Nephron (organoid): ENCODE data around the gene CST6.

ENCODE experiments used
- H3K27ac Mint-ChIP-seq, 3 experiments: 2 replicates each; pipeline ENCODE4 v1.8.0; 2020; ENCODE audit warnings: mixed read lengths in 3 of 3, mild to moderate bottlenecking in 2 of 3, moderate library complexity in 1 of 3
- H3K27me3 Mint-ChIP-seq: 2 replicates; pipeline ENCODE4 v1.8.0; 2021; ENCODE audit warnings: low read depth, mild to moderate bottlenecking, moderate library complexity, mixed read lengths
- H3K36me3 Mint-ChIP-seq: 2 replicates; pipeline ENCODE4 v1.8.0; 2020; ENCODE audit warnings: low read depth, mixed read lengths
- H3K4me1 Mint-ChIP-seq: 2 replicates; pipeline ENCODE4 v1.8.0; 2020; ENCODE audit warnings: mixed read lengths
- H3K4me3 Mint-ChIP-seq, 3 experiments: 2 replicates each; pipeline ENCODE4 v1.8.0; 2020; ENCODE audit warnings: mild to moderate bottlenecking in 3 of 3, mixed read lengths in 3 of 3, moderate library complexity in 2 of 3
- H3K9me3 Mint-ChIP-seq: 2 replicates; pipeline ENCODE4 v1.8.0; 2020; ENCODE audit warnings: mixed read lengths
- CTCF ChIP-seq, 3 experiments: fragments of 200-600 bp; sonication (generic); IDR thresholded peaks; one replicate each; pipeline ENCODE4 v1.5.0; 2021; ENCODE audit warnings: antibody characterized with exemption in 3 of 3; ENCODE audit not compliant: unreplicated experiment in 3 of 3

Gene CST6

DNA sequence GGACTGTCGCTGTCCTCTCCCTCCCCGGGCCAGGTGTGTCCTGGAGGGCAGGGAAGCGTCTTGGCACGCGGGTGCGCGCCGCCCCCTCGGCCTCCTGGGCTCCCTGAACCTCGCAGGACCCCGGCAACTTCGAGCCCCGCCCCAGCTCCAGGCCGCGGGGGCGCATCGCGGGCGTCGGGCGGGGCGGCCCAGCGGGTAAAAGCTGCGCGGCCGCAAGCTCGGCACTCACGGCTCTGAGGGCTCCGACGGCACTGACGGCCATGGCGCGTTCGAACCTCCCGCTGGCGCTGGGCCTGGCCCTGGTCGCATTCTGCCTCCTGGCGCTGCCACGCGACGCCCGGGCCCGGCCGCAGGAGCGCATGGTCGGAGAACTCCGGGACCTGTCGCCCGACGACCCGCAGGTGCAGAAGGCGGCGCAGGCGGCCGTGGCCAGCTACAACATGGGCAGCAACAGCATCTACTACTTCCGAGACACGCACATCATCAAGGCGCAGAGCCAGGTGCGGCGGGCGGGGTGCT, at the start of gene CST6:
Gene CST6, plus strand, starts transcription at position 224 of the 519 bp plus-strand sequence. Its CDS starts 37 bp downstream, at position 261.
- Mint-ChIP-seq H3K27me3 (peaks cover 18% of the 10 kb centered on the region), H3K4me3 (no peak within 1 kb of the TSS), H3K27ac (no peak within 1 kb of the TSS), H3K9me3 (no peaks in the 10 kb centered on the region), H3K36me3 (no peaks in the 10 kb centered on the region), H3K4me1 (no peaks in the 10 kb centered on the region)
- TF ChIP-seq CTCF (IDR thresholded peaks at IDR 0.05; ENCODE audit: unreplicated experiment in 3 of 3) = no peak

GRCh38 chr11:65962141-65962564, 49.7 kb upstream of the CST6 start:
- Mint-ChIP-seq H3K9me3 (no peaks in the 10 kb centered on the region), H3K36me3 (peaks cover 28% of the 10 kb centered on the region), H3K4me1 (peaks cover 25% of the 10 kb centered on the region), H3K4me3 (peak overlapping the region; percentile 93 to 99 (median 98)), H3K27ac (peak overlapping the region in 2 of 3 experiments; percentile 24 to 55), H3K27me3 (no peaks in the 10 kb centered on the region)
- TF ChIP-seq CTCF (IDR thresholded peaks at IDR 0.05; ENCODE audit: unreplicated experiment in 3 of 3) = no peak

GRCh38 chr11:65964906-65965305, 46.9 kb upstream of the CST6 start:
- H3K4me1 Mint-ChIP-seq = peaks cover 35% of the 10 kb centered on the region
- no peak overlapping the region for H3K27ac Mint-ChIP-seq
- H3K9me3 Mint-ChIP-seq = no peaks in the 10 kb centered on the region
- H3K4me3 Mint-ChIP-seq = peak overlapping the region in 1 of 3 experiments; percentile 74
- H3K36me3 Mint-ChIP-seq = peaks cover 45% of the 10 kb centered on the region
- no peaks in the 10 kb centered on the region for H3K27me3 Mint-ChIP-seq
- TF ChIP-seq CTCF (IDR thresholded peaks at IDR 0.05; ENCODE audit: unreplicated experiment in 3 of 3) = no peak

DNA sequence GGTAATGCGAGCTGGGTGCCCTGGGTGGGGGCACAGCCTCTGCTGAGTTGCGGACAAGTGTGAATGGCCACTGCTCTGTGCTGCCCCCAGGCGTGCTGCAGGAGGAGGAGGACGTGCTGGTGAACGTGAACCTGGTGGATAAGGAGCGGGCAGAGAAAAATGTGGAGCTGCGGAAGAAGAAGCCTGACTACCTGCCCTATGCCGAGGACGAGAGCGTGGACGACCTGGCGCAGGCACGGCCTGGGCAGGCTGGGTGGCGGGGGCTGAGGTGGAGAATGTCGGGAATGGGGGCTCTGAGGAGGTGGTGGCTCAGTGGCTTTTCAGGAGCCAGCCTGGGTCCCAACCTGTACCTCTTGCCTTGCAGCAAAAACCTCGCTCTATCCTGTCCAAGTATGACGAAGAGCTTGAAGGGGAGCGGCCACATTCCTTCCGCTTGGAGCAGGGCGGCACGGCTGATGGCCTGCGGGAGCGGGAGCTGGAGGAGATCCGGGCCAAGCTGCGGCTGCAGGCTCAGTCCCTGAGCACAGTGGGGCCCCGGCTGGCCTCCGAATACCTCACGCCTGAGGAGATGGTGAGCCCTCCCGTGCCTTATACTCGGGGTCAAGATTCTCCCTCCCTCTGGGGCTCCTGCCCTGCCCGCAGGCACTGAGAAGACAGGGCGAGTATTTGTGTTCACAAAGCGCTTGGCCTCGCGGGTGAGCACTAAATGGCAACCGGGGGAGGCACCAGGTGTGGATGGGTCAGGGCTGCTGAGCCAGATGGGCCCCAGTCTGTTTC, 45.6 kb upstream of the CST6 start:
- Mint-ChIP-seq H3K27me3 (peaks cover 3% of the 10 kb centered on the region), H3K9me3 (no peaks in the 10 kb centered on the region), H3K36me3 (peaks cover 52% of the 10 kb centered on the region), H3K27ac (no peak overlapping the region), H3K4me1 (peaks cover 35% of the 10 kb centered on the region), H3K4me3 (peak overlapping the region in 1 of 3 experiments; percentile 11)
- no peak for TF ChIP-seq CTCF (IDR thresholded peaks at IDR 0.05; ENCODE audit: unreplicated experiment in 3 of 3)

GRCh38 chr11:65967329-65967934, 44.4 kb upstream of the CST6 start:
- no peak overlapping the region for H3K4me3 Mint-ChIP-seq
- H3K36me3 Mint-ChIP-seq = peaks cover 58% of the 10 kb centered on the region
- TF ChIP-seq CTCF (IDR thresholded peaks at IDR 0.05; ENCODE audit: unreplicated experiment in 3 of 3) = no peak

More at GRCh38 chr11:65967329-65967934, 44.4 kb upstream of the CST6 start:
- H3K27ac Mint-ChIP-seq = no peak overlapping the region
- H3K9me3 Mint-ChIP-seq = no peaks in the 10 kb centered on the region
- peaks cover 25% of the 10 kb centered on the region for H3K4me1 Mint-ChIP-seq
- H3K27me3 Mint-ChIP-seq = peaks cover 3% of the 10 kb centered on the region
